ENCODE data around the gene ARHGEF38.

Gene ARHGEF38

DNA sequence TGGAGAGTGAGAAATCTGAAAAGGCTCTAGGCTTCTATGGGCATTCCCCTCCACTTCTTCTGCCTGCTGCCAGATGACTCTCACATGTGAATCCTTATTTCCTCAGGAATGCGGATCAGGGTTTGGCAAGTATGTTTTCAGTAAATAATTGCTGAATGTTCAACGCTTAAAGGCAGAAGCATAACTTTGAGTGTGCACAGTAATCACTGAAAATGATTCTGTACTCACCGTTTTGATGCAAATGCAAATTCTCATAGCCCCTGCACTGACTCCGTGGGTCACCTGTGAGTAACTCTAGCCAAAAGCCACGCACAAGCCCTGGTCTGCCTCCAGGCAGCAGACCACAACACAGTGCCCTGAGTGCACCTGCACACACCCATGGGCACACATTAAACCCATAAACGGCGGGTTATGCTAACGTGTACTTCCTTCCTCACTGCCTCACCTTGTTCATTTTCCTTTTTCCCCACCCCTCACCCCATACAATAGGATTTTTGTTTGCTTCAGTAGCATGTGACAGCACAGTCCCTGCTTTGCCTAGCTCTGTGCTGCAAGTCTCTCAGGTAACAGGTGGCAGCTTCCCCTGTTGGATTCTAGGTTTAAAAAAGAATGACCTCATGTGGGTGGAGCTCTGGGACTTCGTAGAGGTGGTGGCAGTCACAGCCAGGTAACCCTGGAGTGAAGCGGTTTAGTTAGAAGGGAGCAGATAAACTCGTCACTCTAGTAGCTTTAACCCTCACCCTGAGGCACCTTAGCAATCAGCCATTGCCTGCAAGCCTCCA is at the start of gene ARHGEF38:
ARHGEF38 (plus strand) TSS at position 656 of the 782 bp plus-strand sequence. CDS start 146 bp downstream, outside the sequence.
- no peak for DNase-seq (ENCODE audit: extremely low read depth, low read depth)
- TF ChIP-seq, protein P1, sequence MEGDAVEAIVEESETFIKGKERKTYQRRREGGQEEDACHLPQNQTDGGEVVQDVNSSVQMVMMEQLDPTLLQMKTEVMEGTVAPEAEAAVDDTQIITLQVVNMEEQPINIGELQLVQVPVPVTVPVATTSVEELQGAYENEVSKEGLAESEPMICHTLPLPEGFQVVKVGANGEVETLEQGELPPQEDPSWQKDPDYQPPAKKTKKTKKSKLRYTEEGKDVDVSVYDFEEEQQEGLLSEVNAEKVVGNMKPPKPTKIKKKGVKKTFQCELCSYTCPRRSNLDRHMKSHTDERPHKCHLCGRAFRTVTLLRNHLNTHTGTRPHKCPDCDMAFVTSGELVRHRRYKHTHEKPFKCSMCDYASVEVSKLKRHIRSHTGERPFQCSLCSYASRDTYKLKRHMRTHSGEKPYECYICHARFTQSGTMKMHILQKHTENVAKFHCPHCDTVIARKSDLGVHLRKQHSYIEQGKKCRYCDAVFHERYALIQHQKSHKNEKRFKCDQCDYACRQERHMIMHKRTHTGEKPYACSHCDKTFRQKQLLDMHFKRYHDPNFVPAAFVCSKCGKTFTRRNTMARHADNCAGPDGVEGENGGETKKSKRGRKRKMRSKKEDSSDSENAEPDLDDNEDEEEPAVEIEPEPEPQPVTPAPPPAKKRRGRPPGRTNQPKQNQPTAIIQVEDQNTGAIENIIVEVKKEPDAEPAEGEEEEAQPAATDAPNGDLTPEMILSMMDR (IDR thresholded peaks at IDR 0.05; ENCODE audit: low read depth, low read length): no peak

DNA sequence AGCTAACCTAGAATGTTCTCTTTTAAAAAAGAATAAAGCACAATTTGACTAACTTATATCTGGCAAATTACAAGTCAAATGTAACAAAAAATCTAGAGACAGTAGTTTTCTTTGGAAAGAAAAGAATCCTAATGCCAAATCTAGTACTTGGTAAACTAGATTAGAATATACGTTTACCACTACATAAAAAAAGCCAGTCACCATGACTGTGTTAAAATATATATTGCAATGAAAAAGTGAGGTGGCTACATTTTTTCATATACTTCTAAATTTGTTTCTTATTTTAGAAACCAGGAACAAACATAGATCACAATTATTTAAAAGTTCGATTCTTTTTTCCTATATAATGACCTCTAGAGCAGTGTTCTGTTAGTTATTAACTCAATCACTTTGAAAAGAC is 48.9 kb upstream of the ARHGEF38 start:
- TF ChIP-seq, protein P1 (IDR thresholded peaks at IDR 0.05; ENCODE audit: low read depth, low read length): no peak
- DNase-seq (ENCODE audit: extremely low read depth, low read depth): no peak

DNA sequence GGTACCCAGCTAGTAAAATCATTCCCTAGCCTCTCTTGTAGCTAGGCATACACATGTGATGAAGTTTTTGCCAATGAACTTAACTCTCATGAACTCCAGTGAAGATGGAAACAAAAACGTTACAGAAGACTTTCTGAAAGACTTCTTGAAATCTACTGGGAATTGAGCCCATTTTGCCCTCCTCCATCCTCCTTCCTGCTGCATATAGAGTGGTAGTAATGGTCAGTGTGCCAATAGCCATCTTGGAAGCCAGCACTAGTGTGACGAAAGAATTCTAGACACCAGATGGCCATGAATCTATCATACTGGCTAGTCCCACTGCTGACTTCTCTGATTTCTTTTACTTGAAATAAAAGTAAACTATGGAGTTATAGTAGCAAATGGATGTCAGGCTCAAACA is 47.7 kb upstream of the ARHGEF38 start:
- TF ChIP-seq, protein P1 (IDR thresholded peaks at IDR 0.05; ENCODE audit: low read depth, low read length): no peak
- no peak for DNase-seq (ENCODE audit: extremely low read depth, low read depth)

GRCh38 chr4:105509291-105509690 is 43.1 kb upstream of the ARHGEF38 start:
- TF ChIP-seq, protein P1 (IDR thresholded peaks at IDR 0.05; ENCODE audit: low read depth, low read length): no peak
- no peak for DNase-seq (ENCODE audit: extremely low read depth, low read depth)

DNA sequence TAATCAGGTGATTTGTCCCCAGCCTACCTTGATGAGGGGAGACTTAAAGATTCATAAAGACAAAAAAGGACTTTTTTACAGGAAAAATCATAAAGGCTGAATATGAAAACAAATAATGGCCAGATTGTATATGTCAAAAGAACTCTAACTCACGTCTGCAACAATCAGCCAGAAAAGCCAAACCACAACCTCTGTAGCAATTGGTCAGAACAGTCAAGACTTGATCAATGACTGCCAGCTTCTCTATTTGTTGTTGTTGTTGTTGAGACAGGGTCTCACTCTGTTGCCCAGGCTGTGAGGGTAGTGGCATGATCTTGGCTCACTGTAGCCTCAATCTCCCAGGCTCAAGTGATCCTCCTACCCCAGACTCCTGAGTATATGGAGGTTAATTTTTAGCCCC is 42.7 kb upstream of the ARHGEF38 start:
- no peak for DNase-seq (ENCODE audit: extremely low read depth, low read depth)
- TF ChIP-seq, protein P1 (IDR thresholded peaks at IDR 0.05; ENCODE audit: low read depth, low read length): no peak

DNA sequence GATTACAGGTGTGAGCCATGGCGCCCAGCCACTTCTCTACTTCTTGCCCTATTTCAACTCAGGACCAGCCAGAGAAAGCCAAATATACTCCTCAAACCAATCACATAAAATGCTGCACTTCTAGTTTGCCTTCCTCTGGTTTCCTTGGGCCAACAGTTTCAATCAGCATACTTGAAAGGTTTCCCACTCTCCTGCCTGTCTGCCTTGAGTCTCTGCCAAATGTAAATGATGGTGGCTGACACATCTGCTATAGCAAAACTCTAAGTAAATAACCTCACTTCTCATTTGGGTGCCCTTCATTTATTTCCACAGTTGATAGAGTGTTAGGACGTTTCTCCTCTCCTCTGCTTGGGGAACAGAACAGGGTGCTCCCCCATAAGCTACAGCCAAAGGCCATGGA is 42.2 kb upstream of the ARHGEF38 start:
- TF ChIP-seq, protein P1 (IDR thresholded peaks at IDR 0.05; ENCODE audit: low read depth, low read length): no peak
- no peak for DNase-seq (ENCODE audit: extremely low read depth, low read depth)
